Breast epithelium (tissue), 3 donors: ENCODE measurements around the gene PRKG1.

Experiments used
- CTCF ChIP-seq, 3 donors: fragments of 450-650 bp; IDR thresholded peaks; one replicate each; pipeline ENCODE4 v1.5.1; 2016 to 2017; ENCODE audit warnings: antibody characterized with exemption in 3 of 3, mild to moderate bottlenecking in 3 of 3, moderate library complexity in 3 of 3
- POLR2A ChIP-seq: fragments of 450-650 bp; IDR thresholded peaks from one replicate; pipeline ENCODE4 v1.6.1; 2016; ENCODE audit warnings: antibody characterized with exemption, mild to moderate bottlenecking, moderate library complexity
- POLR2AphosphoS5 ChIP-seq, 3 donors: sonication (generic); formaldehyde crosslinking; IDR thresholded peaks; one replicate each; pipeline ENCODE4 v1.6.1; 2017; ENCODE audit warnings: antibody characterized with exemption in 3 of 3

- no peak for TF ChIP-seq CTCF (IDR thresholded peaks at IDR 0.05)
- TF ChIP-seq POLR2AphosphoS5 (IDR thresholded peaks at IDR 0.05), result no peak
- TF ChIP-seq POLR2A, result no peak
Observed at GRCh38 chr10:52128056-52128683, 1053.9 kb downstream of the PRKG1 start.
